OCI-LY3 (cell line): ENCODE data around the gene RTN4RL1.

Experiments used
- H2AFZ ChIP-seq: fragments of 200-600, 300-600 bp; shearing (Covaris generic); 2 replicates; pipeline ENCODE4 v1.6.0; 2014; ENCODE audit warnings: antibody characterized with exemption, low read depth, low read length
- H3K27ac ChIP-seq: fragments of 200-600, 300-600 bp; sonication (generic); 2 replicates; pipeline ENCODE4 v1.5.1; 2014; ENCODE audit warnings: mild to moderate bottlenecking, low read length, moderate library complexity, mixed read lengths
- H3K27me3 ChIP-seq: fragments of 200-600, 300-600 bp; sonication (generic); 2 replicates; pipeline ENCODE4 v1.6.1; 2014; ENCODE audit warnings: low read depth, low read length, mixed read lengths
- H3K36me3 ChIP-seq: fragments of 200-600, 300-600 bp; sonication (generic); replicated peaks from 2 replicates; pipeline ENCODE3; 2014; ENCODE audit warnings: low read depth, low read length, mixed read lengths
- H3K4me1 ChIP-seq: fragments of 300-600, 200-600 bp; sonication (generic); 2 replicates; pipeline ENCODE4 v1.6.1; 2014; ENCODE audit warnings: low read length, mixed read lengths
- H3K4me2 ChIP-seq: fragments of 200-600, 300-600 bp; sonication (generic); 2 replicates; pipeline ENCODE4 v1.6.1; 2014; ENCODE audit warnings: low read length, mixed read lengths
- H3K4me3 ChIP-seq: fragments of 300-600, 200-600 bp; sonication (generic); 2 replicates; pipeline ENCODE4 v1.5.1; 2014; ENCODE audit warnings: antibody characterized with exemption, mild to moderate bottlenecking, low read length, moderate library complexity
- H3K79me2 ChIP-seq: fragments of 300-600, 200-600 bp; shearing (Covaris generic); 2 replicates; pipeline ENCODE4 v1.6.1; 2014; ENCODE audit warnings: mild to moderate bottlenecking, low read length, mixed read lengths
- H3K9ac ChIP-seq: fragments of 300-600, 200-600 bp; shearing (Covaris generic); 2 replicates; pipeline ENCODE4 v1.6.0; 2014; ENCODE audit warnings: mild to moderate bottlenecking, low read length, moderate library complexity
- H3K9me3 ChIP-seq: fragments of 200-600, 300-600 bp; shearing (Covaris generic); 2 replicates; pipeline ENCODE4 v1.6.1; 2014; ENCODE audit warnings: low read length, mixed read lengths; ENCODE audit not compliant: insufficient read depth
- H4K20me1 ChIP-seq: fragments of 200-600, 300-600 bp; sonication (generic); 2 replicates; pipeline ENCODE4 v1.6.1; 2016; ENCODE audit warnings: low read length, mixed read lengths; ENCODE audit not compliant: insufficient read depth
- EZH2phosphoT487 ChIP-seq: fragments of 200-600 bp; shearing (Covaris generic); IDR thresholded peaks from 2 replicates; pipeline ENCODE4 v1.6.1; 2018; ENCODE audit warnings: antibody characterized with exemption, mixed run types, low read depth
- TF ChIP-seq, protein P1 (sequence below): fragments of 200-600, 300-600 bp; sonication (generic); IDR thresholded peaks from 2 replicates; pipeline ENCODE4 v1.5.1; 2014; ENCODE audit warnings: antibody characterized with exemption, low read length, low read depth

RTN4RL1 gene, protein sequence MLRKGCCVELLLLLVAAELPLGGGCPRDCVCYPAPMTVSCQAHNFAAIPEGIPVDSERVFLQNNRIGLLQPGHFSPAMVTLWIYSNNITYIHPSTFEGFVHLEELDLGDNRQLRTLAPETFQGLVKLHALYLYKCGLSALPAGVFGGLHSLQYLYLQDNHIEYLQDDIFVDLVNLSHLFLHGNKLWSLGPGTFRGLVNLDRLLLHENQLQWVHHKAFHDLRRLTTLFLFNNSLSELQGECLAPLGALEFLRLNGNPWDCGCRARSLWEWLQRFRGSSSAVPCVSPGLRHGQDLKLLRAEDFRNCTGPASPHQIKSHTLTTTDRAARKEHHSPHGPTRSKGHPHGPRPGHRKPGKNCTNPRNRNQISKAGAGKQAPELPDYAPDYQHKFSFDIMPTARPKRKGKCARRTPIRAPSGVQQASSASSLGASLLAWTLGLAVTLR

DNA sequence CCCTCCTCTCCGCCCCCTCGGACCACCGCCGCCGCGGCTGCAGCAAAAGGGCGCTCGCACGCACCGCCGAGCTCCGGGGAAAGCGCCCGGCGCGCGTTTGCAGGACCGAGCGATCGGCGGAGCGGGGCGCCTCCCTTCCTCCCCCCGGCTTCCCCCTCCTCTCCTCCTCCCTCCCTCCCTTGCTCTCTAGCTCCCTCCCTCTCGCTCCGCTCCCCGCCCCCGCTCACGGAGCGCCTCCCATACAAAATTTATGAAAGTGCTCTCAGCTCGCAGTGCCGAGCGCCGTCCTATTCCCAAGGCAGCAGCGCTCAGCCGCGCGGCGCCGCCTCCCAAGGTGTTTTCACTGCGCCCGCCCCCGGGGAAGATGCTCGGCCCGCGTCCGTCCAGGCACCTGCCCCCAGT lies at the start of gene RTN4RL1:
TSS of gene RTN4RL1 (minus strand) at position 115 of the 402 bp plus-strand sequence. CDS start 469 bp downstream, outside the sequence.
- Histone ChIP-seq H3K9me3 (no peaks in the 10 kb centered on the region), H4K20me1 (no peaks in the 10 kb centered on the region), H3K79me2 (peaks cover 2% of the 10 kb centered on the region; the same call in 1 of the 2 replicates), H3K27ac (no peak within 1 kb of the TSS), H3K4me2 (no peak within 1 kb of the TSS), H3K36me3 (no peaks in the 10 kb centered on the region), H3K27me3 (no peaks in the 10 kb centered on the region), H2AFZ (no peak within 1 kb of the TSS), H3K4me1 (peaks cover 17% of the 10 kb centered on the region), H3K4me3 (no peak within 1 kb of the TSS), H3K9ac (no peak within 1 kb of the TSS)
- TF ChIP-seq, protein P1, sequence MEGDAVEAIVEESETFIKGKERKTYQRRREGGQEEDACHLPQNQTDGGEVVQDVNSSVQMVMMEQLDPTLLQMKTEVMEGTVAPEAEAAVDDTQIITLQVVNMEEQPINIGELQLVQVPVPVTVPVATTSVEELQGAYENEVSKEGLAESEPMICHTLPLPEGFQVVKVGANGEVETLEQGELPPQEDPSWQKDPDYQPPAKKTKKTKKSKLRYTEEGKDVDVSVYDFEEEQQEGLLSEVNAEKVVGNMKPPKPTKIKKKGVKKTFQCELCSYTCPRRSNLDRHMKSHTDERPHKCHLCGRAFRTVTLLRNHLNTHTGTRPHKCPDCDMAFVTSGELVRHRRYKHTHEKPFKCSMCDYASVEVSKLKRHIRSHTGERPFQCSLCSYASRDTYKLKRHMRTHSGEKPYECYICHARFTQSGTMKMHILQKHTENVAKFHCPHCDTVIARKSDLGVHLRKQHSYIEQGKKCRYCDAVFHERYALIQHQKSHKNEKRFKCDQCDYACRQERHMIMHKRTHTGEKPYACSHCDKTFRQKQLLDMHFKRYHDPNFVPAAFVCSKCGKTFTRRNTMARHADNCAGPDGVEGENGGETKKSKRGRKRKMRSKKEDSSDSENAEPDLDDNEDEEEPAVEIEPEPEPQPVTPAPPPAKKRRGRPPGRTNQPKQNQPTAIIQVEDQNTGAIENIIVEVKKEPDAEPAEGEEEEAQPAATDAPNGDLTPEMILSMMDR: no peak
- TF ChIP-seq EZH2phosphoT487: no peak

DNA sequence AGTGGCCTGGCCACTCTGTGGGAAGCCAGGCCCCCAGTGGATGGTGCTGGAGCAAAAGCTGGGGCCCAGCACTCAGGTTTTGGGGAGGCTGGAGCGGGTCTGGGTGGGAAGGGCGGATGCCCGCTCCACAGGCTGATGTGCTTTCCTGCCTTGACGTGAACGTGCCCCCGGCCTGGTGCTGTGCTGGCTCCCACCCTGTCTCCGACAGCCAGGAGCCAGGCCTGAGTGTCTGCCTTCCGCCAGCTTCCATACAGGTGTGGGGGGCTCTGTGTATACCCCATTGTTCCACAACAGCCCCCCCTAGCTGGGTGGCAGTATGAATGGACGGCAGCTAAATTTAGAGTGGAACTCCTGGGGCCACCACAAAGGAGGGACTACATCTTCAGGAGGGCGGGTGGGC lies 49.8 kb upstream of the RTN4RL1 start:
- Histone ChIP-seq H3K27me3 (peaks cover 3% of the 10 kb centered on the region; the same call in 1 of the 2 replicates), H4K20me1 (peaks cover 20% of the 10 kb centered on the region), H2AFZ (no peak overlapping the region), H3K36me3 (no peaks in the 10 kb centered on the region), H3K9me3 (no peaks in the 10 kb centered on the region), H3K27ac (no peak overlapping the region), H3K79me2 (no peaks in the 10 kb centered on the region), H3K4me3 (no peak overlapping the region), H3K9ac (no peak overlapping the region), H3K4me1 (peaks cover 17% of the 10 kb centered on the region), H3K4me2 (no peak overlapping the region)
- TF ChIP-seq, protein P1: no peak
- TF ChIP-seq EZH2phosphoT487: no peak

DNA sequence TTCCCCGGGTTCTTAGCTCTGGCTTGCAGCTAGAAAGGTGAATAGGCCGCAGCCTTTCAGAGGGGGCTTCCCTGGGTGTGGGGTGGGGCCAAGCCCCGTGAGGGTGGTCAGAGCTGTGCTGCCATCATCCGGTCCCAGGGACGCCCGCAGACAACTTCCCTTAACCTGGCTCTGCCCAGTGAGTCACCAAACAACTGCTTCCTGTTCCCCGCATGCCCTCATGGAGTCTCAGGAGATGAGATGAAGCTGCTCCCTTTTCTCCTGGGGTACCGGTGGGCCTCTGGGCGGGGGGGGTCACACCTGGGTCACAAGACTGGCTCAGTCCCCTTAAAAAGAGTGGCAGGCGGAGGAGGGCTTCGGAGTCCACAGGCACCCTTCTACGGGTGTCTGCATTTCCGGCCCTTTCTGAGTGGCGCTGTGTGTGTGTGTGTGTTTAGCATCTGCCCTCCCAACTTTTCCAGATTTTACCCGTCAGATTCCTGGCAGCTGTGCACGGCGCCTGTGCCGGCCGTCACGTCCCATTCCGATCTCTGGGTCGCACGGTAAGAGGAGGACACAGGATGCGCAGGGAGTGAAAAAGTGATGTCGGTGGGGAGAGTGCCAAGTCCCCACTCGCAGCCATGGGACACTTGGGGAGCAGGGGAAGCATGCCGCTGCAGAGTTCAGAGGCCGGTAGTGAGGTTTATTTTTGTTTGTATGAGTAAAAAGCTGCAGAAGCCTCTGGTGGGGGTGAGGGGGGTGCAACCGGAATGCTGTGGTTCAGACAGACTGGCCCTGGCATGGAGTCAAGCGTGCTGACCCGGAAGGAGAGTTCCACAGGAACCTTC lies 46.5 kb upstream of the RTN4RL1 start:
- Histone ChIP-seq H3K4me3 (no peak overlapping the region), H3K9ac (no peak overlapping the region), H3K36me3 (no peaks in the 10 kb centered on the region)

More for the DNA sequence above, 46.5 kb upstream of the RTN4RL1 start:
- H3K4me2 ChIP-seq: peak overlapping the region; percentile 81
- no peak overlapping the region for H2AFZ ChIP-seq
- H3K4me1 ChIP-seq: peaks cover 23% of the 10 kb centered on the region
- H3K27ac ChIP-seq: no peak overlapping the region
- TF ChIP-seq, protein P1: no peak
- no peak for TF ChIP-seq EZH2phosphoT487
- peaks cover 48% of the 10 kb centered on the region for H4K20me1 ChIP-seq
- H3K9me3 ChIP-seq: no peaks in the 10 kb centered on the region
- H3K27me3 ChIP-seq: peaks cover 16% of the 10 kb centered on the region
- H3K79me2 ChIP-seq: no peaks in the 10 kb centered on the region
